K562 (cell line): ENCODE results near the gene REP15. TPM values are rescaled to one million over a fixed set of nuclear protein-coding genes. Genes with fewer than 3 reads are reported as not detected.

Experiments
- ATAC-seq: fragments of 200-7000 bp; cut with Tn5 transposase; 3 replicates; pipeline ENCODE4 v1.9.1; 2020; ENCODE audit warnings: moderate library complexity
- BruUV-seq: library from RNA; stranded (reverse); fragments of 400-500 nt; replicated peaks from 2 replicates; lab custom pipeline; 2021; lab: Mats Ljungman, UMichigan
- CTCF ChIA-PET: fragments of 300-600 bp; formaldehyde crosslinking; extraction: SDS; loops from one replicate; lab custom pipeline; 2021; ENCODE audit warnings: low intra/inter-chr PET ratio; lab: Yijun Ruan, JAX
- POLR2A ChIA-PET: fragments of 300-600, 350-650 bp; sonication (Branson Sonifier 250); formaldehyde crosslinking; extraction: SDS; loops from one replicate; lab custom pipeline; 2021; ENCODE audit warnings: antibody characterized with exemption, inconsistent platforms; lab: Yijun Ruan, JAX
- DNase-seq, 4 experiments: peaks; one replicate each; pipeline versions ENCODE4 v3.0.0 to v3.0.0-alpha.2; 2011 to 2018; ENCODE audit warnings: low spot score in 3 of 4, mixed read lengths in 3 of 4; ENCODE audit errors: extremely low read depth in 1 of 4
- FAIRE-seq: peaks from 2 replicates; lab custom pipeline; 2011; peaks lifted over from hg19 to GRCh38; lab: Jason Lieb, UNC
- H2AFZ ChIP-seq: 2 replicates; pipeline ENCODE4 v1.6.0; 2011; ENCODE audit warnings: low read depth, low read length, control low read depth, inconsistent platforms
- H3K27ac ChIP-seq: fragments of 200-600 bp; 3 replicates; pipeline ENCODE4 v1.8.0; 2011; ENCODE audit warnings: low read depth, mild to moderate bottlenecking, control low read depth, inconsistent platforms, low read length, moderate library complexity, mixed read lengths; ENCODE audit errors: extremely low read depth
- H3K27me3 ChIP-seq, 2 experiments: fragments of 300-600 bp in 1 of 2; 2 replicates in 1 of 2; 3 replicates in 1 of 2; pipeline versions ENCODE4 v1.6.0 to v1.8.0; 2011; ENCODE audit warnings: inconsistent platforms in 2 of 2, low read length in 2 of 2, mild to moderate bottlenecking in 1 of 2, mixed read lengths in 1 of 2, moderate library complexity in 1 of 2; ENCODE audit not compliant: control insufficient read depth in 2 of 2, insufficient read depth in 2 of 2
- H3K36me3 ChIP-seq: fragments of 300-600 bp; 3 replicates; pipeline ENCODE4 v1.8.0; 2011; ENCODE audit warnings: mild to moderate bottlenecking, low read length, inconsistent platforms; ENCODE audit not compliant: control insufficient read depth, insufficient read depth
- H3K4me1 ChIP-seq, 2 experiments: fragments of 200-600 bp in 1 of 2; replicated peaks in 1 of 2; 2 replicates in 1 of 2; 3 replicates in 1 of 2; pipeline versions ENCODE4 v1.5.1 to v1.8.0; 2011; ENCODE audit warnings: inconsistent platforms in 2 of 2, low read length in 2 of 2, mild to moderate bottlenecking in 1 of 2, mixed read lengths in 1 of 2, moderate library complexity in 1 of 2; ENCODE audit not compliant: control insufficient read depth in 2 of 2, insufficient read depth in 2 of 2
- H3K4me2 ChIP-seq: 2 replicates; pipeline ENCODE4 v1.6.1; 2011; ENCODE audit warnings: low read length, control low read depth, inconsistent platforms, mixed read lengths; ENCODE audit not compliant: insufficient read depth
- H3K4me3 ChIP-seq: fragments of 200-600 bp; sonication (generic), shearing (Covaris generic); 2 replicates; pipeline ENCODE4 v1.5.1; 2016; ENCODE audit warnings: control low read depth, inconsistent platforms
- H3K79me2 ChIP-seq: fragments of 200-600 bp; 3 replicates; pipeline ENCODE4 v1.8.0; 2011; ENCODE audit warnings: low read length, inconsistent platforms; ENCODE audit not compliant: control insufficient read depth, insufficient read depth
- H3K9ac ChIP-seq, 2 experiments: 2 replicates each; pipeline versions ENCODE4 v1.6.0 to v1.6.1; 2011; ENCODE audit warnings: low read depth in 2 of 2, low read length in 2 of 2, control low read depth in 1 of 2, inconsistent platforms in 1 of 2, mild to moderate bottlenecking in 1 of 2, mixed read lengths in 1 of 2; ENCODE audit not compliant: insufficient read depth in 1 of 2
- H3K9me1 ChIP-seq: one replicate; pipeline ENCODE4 v1.6.0; 2011; ENCODE audit warnings: inconsistent platforms, mild to moderate bottlenecking, low read length, moderate library complexity; ENCODE audit not compliant: control insufficient read depth, insufficient read depth
- H3K9me3 ChIP-seq: replicated peaks from 2 replicates; pipeline ENCODE4 v1.5.1; 2011; ENCODE audit warnings: low read depth, low read length, inconsistent platforms; ENCODE audit not compliant: control insufficient read depth, insufficient read depth
- H4K20me1 ChIP-seq: replicated peaks from 2 replicates; pipeline ENCODE4 v1.6.1; 2011; ENCODE audit warnings: low read length, inconsistent platforms, mixed read lengths; ENCODE audit not compliant: control insufficient read depth, insufficient read depth
- CBX8 ChIP-seq: fragments of 200-600 bp; sonication (generic); IDR thresholded peaks from 2 replicates; pipeline ENCODE4 v1.6.1; 2012; ENCODE audit warnings: borderline replicate concordance, mixed run types, low read depth, mild to moderate bottlenecking, moderate library complexity, mixed read lengths, low read length, control low read depth, inconsistent platforms; ENCODE audit not compliant: poor library complexity, severe bottlenecking; ENCODE audit errors: extremely low read depth
- SNIP1 ChIP-seq: fragments of 450-650 bp; IDR thresholded peaks from 2 replicates; pipeline ENCODE4 v1.7.1; 2017; ENCODE audit warnings: low read depth, mild to moderate bottlenecking
- THAP7 ChIP-seq: fragments of 250-450 bp; sonication (Bioruptor Pico); IDR thresholded peaks from 2 replicates; pipeline ENCODE4 v1.5.0; 2021
- WGBS: fragments of 100-300 bp; shearing (Covaris generic); methylation state at CpG from one replicate; pipeline ENCODE4 v1.1.6; 2016; ENCODE audit warnings: low coverage, mixed read lengths; ENCODE audit not compliant: insufficient coverage; ENCODE audit errors: missing lambda C conversion rate; 5-methylcytosine and 5-hydroxymethylcytosine counted together
- in situ Hi-C: fragments of 300-500 bp; cut with MboI; formaldehyde crosslinking; loops from 4 replicates; pipeline ENCODE4 v1.15.0; 2018; ENCODE audit warnings: inconsistent platforms, mixed read lengths
- intact Hi-C: fragments of 100-400 bp; cut with micrococcal nuclease; formaldehyde crosslinking; loops from 2 replicates; pipeline ENCODE4 v1.14.2; 2022
- polyA plus RNA-seq, 8 experiments: library from polyadenylated mRNA; depleted of rRNA in 4 of 8; stranded (reverse) in 5 of 8; unstranded in 3 of 8; fragments of >200 nt; fragmentation: Nextera tagmentation in 2 of 8; fragmentation: Illumina TruSeq in 1 of 8; extraction: Ambion mirVana in 2 of 8; extraction: Trizol in 1 of 8; gene quantifications; 2 replicates each; pipeline versions ENCODE4 v1.2.1 to v1.2.3, GENCODE V29; 2011 to 2014; ENCODE audit warnings: inconsistent platforms in 1 of 8, missing spikeins in 1 of 8
- total RNA-seq, 7 experiments: library from RNA; depleted of rRNA in 6 of 7; stranded (reverse); fragments of >200 nt in 6 of 7; fragmentation: Illumina TruSeq in 2 of 7; extraction: Trizol in 2 of 7; gene quantifications; 2 replicates each; pipeline versions ENCODE4 v1.2.1 to v1.2.3, GENCODE V29; 2011 to 2021; ENCODE audit warnings: low replicate concordance in 1 of 7

The REP15 gene
- total and polyA plus RNA-seq, 9 of the 15 experiments (the other 6 are each of a cell fraction or from before 2014, with no cell fraction given) = not detected

DNA sequence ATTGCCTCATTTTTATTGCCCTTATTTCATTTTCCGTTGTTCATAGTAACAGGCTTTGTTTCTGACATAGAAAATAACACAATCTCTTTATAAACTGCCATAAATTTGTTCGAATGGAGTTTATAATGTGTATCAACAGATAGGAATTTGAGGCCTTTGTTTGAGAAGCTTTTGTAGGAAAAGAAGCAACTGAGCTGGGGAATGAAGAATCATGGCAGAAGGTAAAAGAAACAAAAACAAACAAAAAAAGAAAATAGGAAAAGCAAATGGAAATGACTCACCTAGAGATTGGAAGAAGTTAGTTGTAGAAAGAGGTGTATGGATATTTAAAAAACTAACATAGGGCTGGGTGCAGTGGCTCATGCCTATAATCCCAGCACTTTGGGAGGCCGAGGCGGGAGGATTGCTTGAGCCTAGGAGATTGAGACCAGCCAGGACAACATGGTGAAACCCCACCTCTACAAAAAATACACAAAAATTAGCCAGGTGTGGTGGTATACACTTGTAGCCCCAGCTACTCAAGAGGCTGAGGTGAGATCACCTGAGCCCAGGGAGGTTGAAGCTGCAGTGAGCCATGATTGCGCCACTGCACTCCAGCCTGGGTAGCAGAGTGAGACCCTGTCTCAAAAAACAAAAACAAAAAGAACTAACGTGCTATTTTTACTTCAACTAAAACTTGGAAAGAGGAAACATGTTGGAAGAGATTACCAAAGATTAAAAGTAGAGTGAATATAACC, 523 bp upstream of the REP15 start:
- no peak overlapping the region for H2AFZ ChIP-seq
- WGBS = 15% methylated on average over 6 of the region's 6 CpGs
- no peak overlapping the region for H3K4me3 ChIP-seq
- H4K20me1 ChIP-seq = no peaks in the 10 kb centered on the region; the same call in 1 of the 2 replicates
- CTCF ChIA-PET = no interaction called here
- no peak for FAIRE-seq
- BruUV-seq = no TSS peak
- in situ Hi-C loops (no loop called here), intact Hi-C loops (no loop called here)
- no peaks in the 10 kb centered on the region for H3K36me3 ChIP-seq
- DNase-seq = no peak
- no peak overlapping the region for H3K9ac ChIP-seq
- H3K4me2 ChIP-seq = no peak overlapping the region
- POLR2A ChIA-PET = interaction anchor here (0.7 kb wide), 1 partner anchor 18 kb away, joined by 3 read pairs; no protein-coding TSS in a partner anchor
- TF ChIP-seq SNIP1 = no peak
- peak; percentile 64 for TF ChIP-seq CBX8
- TF ChIP-seq THAP7 (CRISPR knock-in tag) = no peak
- no peak overlapping the region for H3K27ac ChIP-seq
- H3K79me2 ChIP-seq = no peaks in the 10 kb centered on the region
- H3K9me1 ChIP-seq = no peaks in the 10 kb centered on the region
- H3K9me3 ChIP-seq = no peaks in the 10 kb centered on the region
- no peaks in the 10 kb centered on the region for H3K4me1 ChIP-seq
- ATAC-seq = no peak
- peaks cover 11 to 12% of the 10 kb centered on the region in 2 experiments for H3K27me3 ChIP-seq
